GM23248 (cell line): ENCODE measurements around the gene GRK2.

Experiments used
- EZH2 ChIP-seq: fragments of 200-600 bp; sonication (generic); IDR thresholded peaks from 2 replicates; pipeline ENCODE4 v1.6.1; 2018; ENCODE audit warnings: antibody characterized with exemption, mild to moderate bottlenecking; ENCODE audit not compliant: insufficient read depth, poor library complexity, severe bottlenecking
- EZH2phosphoT487 ChIP-seq: fragments of 200-600 bp; sonication (generic); IDR thresholded peaks from 2 replicates; pipeline ENCODE4 v1.6.1; 2018; ENCODE audit warnings: antibody characterized with exemption, moderate library complexity, mild to moderate bottlenecking, low read depth; ENCODE audit not compliant: insufficient read depth

DNA sequence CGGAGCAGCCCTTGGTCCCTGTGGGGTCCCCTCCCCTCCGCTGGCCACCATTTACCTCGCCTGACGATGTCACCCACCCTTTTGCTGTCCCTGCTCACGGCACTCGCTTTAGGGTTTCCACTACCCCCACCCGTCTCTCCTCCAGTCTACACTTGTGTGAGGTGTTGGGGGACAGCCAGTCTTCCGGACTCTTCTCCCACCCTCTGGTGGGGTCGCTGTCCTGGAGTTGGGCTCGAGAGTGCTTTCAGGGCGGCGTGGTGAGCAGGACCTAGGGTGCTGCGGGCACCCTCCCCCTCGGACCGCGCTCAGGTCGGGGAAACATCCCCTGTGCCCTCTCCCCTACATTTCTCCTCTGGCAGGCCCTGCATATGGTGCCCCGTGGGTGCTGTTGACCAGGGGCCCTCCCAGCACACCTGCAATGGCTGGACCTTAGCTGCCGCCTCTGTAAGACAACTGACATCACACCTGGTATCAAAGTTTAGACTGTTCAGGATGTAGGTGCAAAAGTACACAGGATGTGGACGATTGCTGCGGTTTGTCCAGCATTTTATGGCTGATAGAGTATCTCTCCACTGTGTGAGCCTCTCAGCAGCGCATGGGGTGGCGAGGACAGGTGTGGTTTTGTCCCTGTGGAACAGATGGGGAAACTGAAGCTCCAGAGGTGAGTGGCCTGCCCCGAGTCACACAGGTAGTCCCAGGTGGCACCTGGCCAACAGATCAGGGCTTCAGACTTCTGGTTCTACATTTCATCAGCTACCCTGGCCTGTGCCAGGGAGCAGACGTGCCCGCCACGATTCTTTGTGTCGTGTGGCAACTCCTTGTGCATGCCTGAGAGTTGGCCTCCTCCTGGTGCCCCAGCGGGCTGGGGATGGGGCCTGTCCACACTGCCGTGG lies 1.2 kb downstream of the GRK2 start:
- TF ChIP-seq EZH2phosphoT487 (no peak), EZH2 (no peak)
